Neural crest cell (in vitro differentiated cells): ENCODE results near the gene MT1F. TPM values are rescaled to one million over a fixed set of nuclear protein-coding genes. Genes with fewer than 3 reads are reported as not detected.

Experiments used
- DNase-seq: peaks from one replicate; pipeline ENCODE4 v3.0.0; 2021; ENCODE audit warnings: low read depth, mixed read lengths, low spot score
- H3K27ac Mint-ChIP-seq: one replicate; pipeline ENCODE4 v1.8.0; 2021; ENCODE audit warnings: mild to moderate bottlenecking, mixed read lengths; ENCODE audit not compliant: unreplicated experiment
- H3K27me3 Mint-ChIP-seq: 2 replicates; pipeline ENCODE4 v1.8.0; 2021; ENCODE audit warnings: low read depth, mild to moderate bottlenecking, mixed read lengths
- H3K36me3 Mint-ChIP-seq: 2 replicates; pipeline ENCODE4 v1.8.0; 2021; ENCODE audit warnings: low read depth, mild to moderate bottlenecking, mixed read lengths
- H3K4me1 Mint-ChIP-seq: 2 replicates; pipeline ENCODE4 v1.8.0; 2021; ENCODE audit warnings: mixed read lengths
- H3K4me3 Mint-ChIP-seq: one replicate; pipeline ENCODE4 v1.8.0; 2021; ENCODE audit warnings: mild to moderate bottlenecking, mixed read lengths
- H3K9me3 Mint-ChIP-seq: 2 replicates; pipeline ENCODE4 v1.8.0; 2021; ENCODE audit warnings: mixed read lengths
- CTCF ChIP-seq: fragments of 200-600 bp; sonication (generic); conservative IDR thresholded peaks from 2 replicates; pipeline ENCODE4 v1.5.0; 2021; ENCODE audit warnings: antibody characterized with exemption, mild to moderate bottlenecking
- total RNA-seq: library from RNA; stranded (reverse); gene quantifications from 2 replicates; pipeline ENCODE4 v1.2.1, GENCODE V29; 2021

MT1F gene
- total RNA-seq, 1 donor from 2014 or later = 1.5 TPM

GRCh38 chr16:56697456-56698155 is 39.8 kb downstream of the MT1F start:
- DNase-seq = no peak

GRCh38 chr16:56700195-56700594 is 42.4 kb downstream of the MT1F start:
- Mint-ChIP-seq H3K4me3 (no peak overlapping the region), H3K36me3 (no peaks in the 10 kb centered on the region), H3K9me3 (no peaks in the 10 kb centered on the region), H3K27me3 (no peaks in the 10 kb centered on the region), H3K4me1 (peaks cover 7% of the 10 kb centered on the region), H3K27ac (no peak overlapping the region)
- TF ChIP-seq CTCF = no peak
- DNase-seq = no peak

More at GRCh38 chr16:56697456-56698155, 39.8 kb downstream of the MT1F start:
- Mint-ChIP-seq H3K4me3 (no peak overlapping the region), H3K27ac (no peak overlapping the region), H3K36me3 (no peaks in the 10 kb centered on the region), H3K4me1 (peaks cover 7% of the 10 kb centered on the region), H3K27me3 (no peaks in the 10 kb centered on the region), H3K9me3 (no peaks in the 10 kb centered on the region)
- TF ChIP-seq CTCF = no peak

GRCh38 chr16:56700631-56701030 is 42.9 kb downstream of the MT1F start:
- peaks cover 7% of the 10 kb centered on the region for H3K4me1 Mint-ChIP-seq
- no peaks in the 10 kb centered on the region for H3K27me3 Mint-ChIP-seq
- no peak overlapping the region for H3K4me3 Mint-ChIP-seq
- no peaks in the 10 kb centered on the region for H3K9me3 Mint-ChIP-seq
- no peak overlapping the region for H3K27ac Mint-ChIP-seq
- H3K36me3 Mint-ChIP-seq = no peaks in the 10 kb centered on the region
- DNase-seq = no peak
- no peak for TF ChIP-seq CTCF

- no peak overlapping the region for H3K27ac Mint-ChIP-seq
Measured at GRCh38 chr16:56701534-56701933, 43.8 kb downstream of the MT1F start.

GRCh38 chr16:56702836-56703235 is 45.1 kb downstream of the MT1F start:
- Mint-ChIP-seq H3K4me3 (no peak overlapping the region), H3K36me3 (no peaks in the 10 kb centered on the region), H3K27ac (no peak overlapping the region), H3K4me1 (peaks cover 7% of the 10 kb centered on the region), H3K27me3 (no peaks in the 10 kb centered on the region), H3K9me3 (no peaks in the 10 kb centered on the region)
- no peak for TF ChIP-seq CTCF
- DNase-seq = no peak

More at GRCh38 chr16:56701534-56701933, 43.8 kb downstream of the MT1F start:
- H3K4me1 Mint-ChIP-seq = peaks cover 7% of the 10 kb centered on the region
- no peaks in the 10 kb centered on the region for H3K27me3 Mint-ChIP-seq
- no peaks in the 10 kb centered on the region for H3K36me3 Mint-ChIP-seq
- H3K4me3 Mint-ChIP-seq = no peak overlapping the region
- no peak for DNase-seq
- no peak for TF ChIP-seq CTCF
- H3K9me3 Mint-ChIP-seq = no peaks in the 10 kb centered on the region

Other genes with a start within 250 kb of the MT1F start
- 64.7 and 66.4 TPM in 2 replicates for gene AMFR, start 232.4 kb upstream of the MT1F start, total RNA-seq
- gene NUDT21, start 206.6 kb upstream of the MT1F start, total RNA-seq = 232 and 239 TPM in 2 replicates
- 52.9 and 55.4 TPM in 2 replicates for gene OGFOD1, start 206.4 kb upstream of the MT1F start, total RNA-seq
- gene BBS2, start 137.9 kb upstream of the MT1F start, total RNA-seq = 44.9 and 48.6 TPM in 2 replicates
- not detected in 2 replicates for gene MT4, start 92.9 kb upstream of the MT1F start, total RNA-seq
- not detected in 2 replicates for gene MT3, start 68.4 kb upstream of the MT1F start, total RNA-seq
- 11.6 and 13.8 TPM in 2 replicates for gene MT2A, start 49.4 kb upstream of the MT1F start, total RNA-seq
- 0.49 and 0.59 TPM in 2 replicates for gene MT1E, start 32.2 kb upstream of the MT1F start, total RNA-seq
- gene MT1M, start 25.3 kb upstream of the MT1F start, total RNA-seq = not detected in 2 replicates
- not detected in 2 replicates for gene MT1A, start 19.3 kb upstream of the MT1F start, total RNA-seq
- not detected in 2 replicates for gene MT1B, start 6.1 kb upstream of the MT1F start, total RNA-seq
- gene MT1G, start 10.1 kb downstream of the MT1F start, total RNA-seq = not detected in 2 replicates
- not detected in 2 replicates for gene MT1H, start 11.9 kb downstream of the MT1F start, total RNA-seq
- 13.2 and 18.8 TPM in 2 replicates for gene MT1X, start 24.5 kb downstream of the MT1F start, total RNA-seq
- gene NUP93, start 72.2 kb downstream of the MT1F start, total RNA-seq = 151 and 152 TPM in 2 replicates
- not detected in 2 replicates for gene SLC12A3, start 207.2 kb downstream of the MT1F start, total RNA-seq